Measurements from ENCODE around the gene CCL15. TPM values are rescaled to one million over a fixed set of nuclear protein-coding genes. Genes with fewer than 3 reads are reported as not detected.
"Not testable (repeated sequence)": the region's sequence is repeated elsewhere in the genome, so short reads cannot be mapped to it uniquely, and the experiment has no call there.

The CCL15 gene
- total RNA-seq: not detected
- long read RNA-seq, donor 1: 0 reads
- long read RNA-seq, donor 2: 0 reads

GRCh38 chr17:36001110-36001771 is at the start of gene CCL15:
Gene CCL15, minus strand, starts transcription at chr17:36001553. Its CDS starts 61 bp downstream, at chr17:36001492.
- no peak for DNase-seq (ENCODE audit: low spot score)
- intact Hi-C loops (cut with DNase I): no loop called here

- intact Hi-C loops (cut with DNase I): no loop called here
- no peak for DNase-seq (ENCODE audit: low spot score)
These were observed 48.3 kb upstream of the CCL15 start for GRCh38 chr17:36049643-36050042.

DNA sequence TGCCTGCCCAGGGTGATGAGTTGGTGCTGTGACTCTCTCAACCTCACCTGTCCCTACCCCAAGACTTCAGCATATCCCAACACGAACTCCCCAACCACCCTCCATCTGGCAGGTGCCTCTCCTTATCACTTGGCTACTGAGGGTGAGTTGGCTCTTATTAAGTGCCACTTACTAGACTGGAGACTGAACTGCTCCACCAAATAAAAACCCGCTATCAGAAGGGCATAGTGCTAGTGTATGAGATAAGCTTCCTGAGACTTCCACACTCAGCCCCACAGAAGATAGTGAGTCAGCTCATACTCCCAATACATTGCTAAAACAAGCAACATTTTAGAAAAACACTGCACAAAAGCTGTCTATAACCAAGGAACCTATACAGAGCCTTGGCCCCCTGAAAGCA is 46.7 kb upstream of the CCL15 start:
- intact Hi-C loops (cut with DNase I): no loop called here
- DNase-seq (ENCODE audit: low spot score): no peak

DNA sequence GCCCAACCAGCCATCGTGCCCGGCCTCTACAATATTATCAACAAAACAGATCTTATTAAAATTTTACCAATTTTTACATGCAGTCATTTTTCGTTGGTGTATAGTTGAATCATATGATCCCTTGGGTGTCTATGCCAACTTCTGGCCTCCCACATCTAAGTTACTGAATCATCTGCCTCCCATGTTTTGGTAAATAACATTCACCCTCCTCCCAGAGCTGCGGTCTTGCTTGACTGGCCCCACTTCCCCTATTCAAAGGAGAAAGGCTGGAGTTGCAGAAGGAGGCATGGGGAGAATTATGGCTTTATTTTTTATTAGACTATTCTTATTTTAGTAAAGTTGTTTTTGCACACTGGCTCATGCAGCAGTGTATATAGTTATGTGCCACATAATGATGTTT is 34.9 kb upstream of the CCL15 start:
- no peak for DNase-seq (ENCODE audit: low spot score)
- intact Hi-C loops (cut with DNase I): no loop called here

- no peak for DNase-seq (ENCODE audit: low spot score)
- intact Hi-C loops (cut with DNase I): no loop called here
These were observed 32.8 kb upstream of the CCL15 start for GRCh38 chr17:36034127-36034526.

DNA sequence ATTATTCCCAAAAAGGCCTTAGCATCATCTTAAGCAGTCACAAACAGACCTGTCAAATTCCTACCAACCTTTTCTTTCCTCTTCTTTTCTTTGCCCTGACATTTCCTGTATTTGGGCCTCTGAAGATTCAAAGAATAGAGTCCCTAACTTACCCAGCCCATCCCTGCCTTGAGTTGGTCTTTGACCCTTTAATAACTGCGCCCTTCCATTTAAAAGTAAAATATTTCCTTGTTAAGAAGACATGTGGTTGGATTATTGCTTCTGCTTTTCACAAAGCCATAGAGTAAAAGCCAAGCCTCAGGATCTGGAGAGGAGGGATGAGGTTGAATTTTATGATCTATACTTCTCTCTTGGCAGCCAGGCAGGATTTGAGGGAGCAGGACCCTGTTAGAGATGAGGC is 29.6 kb upstream of the CCL15 start:
- no peak for DNase-seq (ENCODE audit: low spot score)
- intact Hi-C loops (cut with DNase I): no loop called here

- intact Hi-C loops (cut with DNase I): no loop called here
- no peak for DNase-seq (ENCODE audit: low spot score)
These were observed 26.4 kb upstream of the CCL15 start for GRCh38 chr17:36027761-36028160.

GRCh38 chr17:36024106-36024869 is 22.9 kb upstream of the CCL15 start:
- intact Hi-C loops (cut with DNase I): no loop called here

GRCh38 chr17:36019423-36019822 is 18.1 kb upstream of the CCL15 start:
- intact Hi-C loops (cut with DNase I): no loop called here
- no peak for DNase-seq (ENCODE audit: low spot score)

More at GRCh38 chr17:36024106-36024869, 22.9 kb upstream of the CCL15 start:
- no peak for DNase-seq (ENCODE audit: low spot score)

DNA sequence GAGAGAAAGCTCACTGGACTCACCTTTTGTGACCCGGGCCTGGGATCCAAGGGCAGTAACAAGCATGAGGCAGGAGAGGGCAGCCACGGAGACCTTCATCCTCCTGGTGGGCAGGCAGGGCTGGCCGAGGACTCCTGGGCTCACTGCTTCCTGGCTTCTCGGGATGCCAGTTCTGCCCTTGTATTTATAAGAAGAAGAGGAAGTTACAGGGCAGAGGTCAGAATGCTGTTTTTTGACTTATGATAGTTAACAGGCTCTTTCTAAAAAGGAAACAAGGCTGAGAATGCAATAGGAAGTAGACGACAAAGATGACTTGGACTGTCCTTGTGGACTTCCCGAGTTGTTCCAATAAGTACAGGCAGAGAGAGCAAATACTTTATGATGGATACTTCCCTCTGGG is 16.4 kb upstream of the CCL15 start, which contains the start of gene CCL23:
CCL23 (minus strand) TSS at position 174 of the 400 bp plus-strand sequence; CDS start at position 99, 75 bp downstream.
- no peak for DNase-seq (ENCODE audit: low spot score)
- intact Hi-C loops (cut with DNase I): no loop called here

GRCh38 chr17:36016555-36016954 is 15.2 kb upstream of the CCL15 start:
- no peak for DNase-seq (ENCODE audit: low spot score)
- intact Hi-C loops (cut with DNase I): no loop called here

DNA sequence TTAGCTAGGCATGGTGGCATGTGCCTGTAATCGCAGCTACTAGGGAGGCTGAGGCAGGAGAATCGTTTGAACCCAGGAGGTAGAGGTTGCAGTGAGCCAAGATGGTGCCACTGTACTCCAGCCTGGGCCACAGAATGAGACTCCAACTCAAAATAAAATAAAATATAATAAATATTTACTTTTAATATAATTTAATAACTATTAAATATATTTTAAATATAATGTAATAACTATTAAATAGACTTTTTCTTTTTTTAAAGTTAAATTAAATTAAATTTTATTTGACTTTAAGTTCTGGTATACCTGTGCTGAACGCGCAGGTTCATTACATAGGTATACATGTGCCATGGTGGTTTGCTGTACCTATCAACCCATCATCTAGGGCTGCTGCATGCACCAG is 14.5 kb upstream of the CCL15 start:
- intact Hi-C loops (cut with DNase I); DNase-seq (ENCODE audit: low spot score): not testable (repeated sequence)

GRCh38 chr17:36014946-36015345 is 13.6 kb upstream of the CCL15 start:
- DNase-seq (ENCODE audit: low spot score): no peak
- intact Hi-C loops (cut with DNase I): no loop called here

GRCh38 chr17:36011201-36011600 is 9.8 kb upstream of the CCL15 start:
- intact Hi-C loops (cut with DNase I): no loop called here
- no peak for DNase-seq (ENCODE audit: low spot score)

DNA sequence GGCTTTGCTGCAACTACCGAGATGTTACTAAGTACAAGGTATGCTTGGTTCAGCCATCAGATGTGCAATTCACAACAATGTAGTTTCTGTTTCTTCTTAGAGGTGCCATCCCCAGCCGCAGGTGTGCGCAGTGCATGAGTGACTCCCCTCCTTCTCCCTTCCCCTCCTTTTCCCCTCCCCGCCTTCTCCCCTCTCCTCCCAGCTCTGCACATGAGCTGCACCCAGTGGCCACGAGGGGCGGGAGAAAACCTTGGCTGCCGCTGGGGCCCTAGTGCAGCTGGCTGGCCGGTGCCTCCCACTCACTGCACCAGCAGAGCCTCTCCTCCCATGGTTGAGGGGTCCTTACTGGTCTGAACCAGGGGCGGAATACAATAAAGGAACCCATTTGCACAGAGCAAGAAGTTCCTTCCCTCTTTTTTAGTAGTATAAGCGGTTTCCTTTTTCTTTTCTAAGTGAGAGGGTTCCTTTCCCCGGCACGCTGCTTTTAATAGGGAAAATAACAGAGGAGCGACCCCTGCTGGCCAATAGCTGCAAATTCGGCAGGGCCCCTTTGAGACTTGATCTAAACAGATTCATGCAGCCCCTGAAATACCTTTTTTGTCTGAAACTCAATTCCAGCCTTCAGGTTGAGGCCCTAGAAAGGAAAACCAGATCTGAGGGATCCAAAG is 7.8 kb upstream of the CCL15 start:
- DNase-seq (ENCODE audit: low spot score): no peak
- intact Hi-C loops (cut with DNase I): no loop called here

DNA sequence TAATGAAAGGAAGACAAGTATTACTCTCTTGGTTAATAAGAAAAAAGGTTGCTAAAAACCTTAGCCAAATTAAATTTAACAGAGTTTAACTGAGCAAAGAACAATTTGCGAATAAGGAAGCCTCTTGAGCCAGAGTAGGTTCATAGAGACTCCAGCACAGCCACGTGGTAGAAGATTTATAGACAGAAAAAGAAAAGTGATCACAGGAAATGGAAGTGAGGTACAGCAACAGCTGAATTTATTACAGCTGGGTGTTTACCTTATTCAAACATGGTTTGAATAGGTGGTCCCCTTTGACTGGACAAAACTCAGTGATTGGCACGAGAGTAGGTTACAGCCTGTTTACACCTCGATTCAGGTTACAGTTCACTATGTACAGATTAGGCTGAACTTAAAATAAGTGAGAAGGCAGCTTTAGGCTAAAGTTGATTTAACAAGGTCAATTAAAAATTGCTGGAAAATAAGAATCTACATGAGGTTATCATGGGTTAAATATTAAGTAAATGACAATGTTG is 3.3 kb upstream of the CCL15 start:
- intact Hi-C loops (cut with DNase I): no loop called here
- DNase-seq (ENCODE audit: low spot score): no peak

DNA sequence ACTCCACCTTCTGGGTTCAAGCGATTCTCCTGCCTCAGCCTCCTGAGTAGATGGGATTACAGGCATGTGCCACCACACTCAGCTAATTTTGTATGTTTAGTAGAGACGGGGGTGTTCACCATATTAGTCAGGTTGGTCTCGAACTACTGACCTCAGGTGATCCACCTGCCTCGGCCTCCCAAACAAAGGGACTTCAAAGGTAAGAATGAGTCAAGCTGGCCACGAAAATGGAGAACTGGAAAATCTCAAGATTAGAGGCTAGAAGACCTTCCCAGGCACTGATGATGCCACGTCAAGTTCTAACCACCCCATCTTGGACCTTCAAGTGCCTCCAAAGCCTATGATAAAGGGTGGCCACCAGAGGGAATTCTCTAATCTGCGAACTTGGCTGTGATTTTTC is 1.3 kb upstream of the CCL15 start:
- DNase-seq (ENCODE audit: low spot score): no peak
- intact Hi-C loops (cut with DNase I): no loop called here

DNA sequence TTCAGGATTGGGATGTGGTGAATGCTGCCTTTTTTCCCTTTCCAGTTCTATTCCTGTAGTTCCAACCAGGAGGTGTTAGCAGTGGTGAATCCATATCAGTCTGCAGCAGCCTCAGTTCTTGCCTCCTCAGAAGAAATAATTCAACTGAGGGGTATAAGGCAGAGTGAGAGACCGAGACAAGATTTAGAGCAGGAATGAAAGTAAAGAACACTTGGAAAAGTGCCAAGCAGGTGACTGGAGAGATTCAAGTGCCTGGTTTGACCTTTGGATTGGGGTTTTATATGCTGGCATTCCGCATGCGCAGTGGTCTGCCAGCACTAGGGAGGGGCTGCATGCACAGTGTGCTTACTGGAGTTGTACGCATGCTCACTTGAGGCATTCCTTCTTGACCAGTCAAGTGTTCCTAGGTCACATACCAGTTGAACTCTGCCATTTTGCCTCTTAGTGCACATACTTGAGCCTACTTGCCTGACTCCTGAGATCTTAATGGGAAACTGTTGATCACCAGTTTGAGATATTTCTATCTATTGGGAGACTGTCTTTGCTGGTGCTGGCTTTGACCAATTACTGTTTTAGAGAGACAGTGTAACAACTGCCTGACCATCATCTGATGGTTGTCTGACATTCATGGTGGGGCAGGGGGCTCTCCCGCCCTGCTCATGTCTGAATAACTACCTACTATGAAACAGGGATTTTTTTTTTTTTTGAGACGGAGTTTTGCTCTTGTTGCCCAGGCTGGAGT is 680 bp upstream of the CCL15 start:
- intact Hi-C loops (cut with DNase I): no loop called here

DNA sequence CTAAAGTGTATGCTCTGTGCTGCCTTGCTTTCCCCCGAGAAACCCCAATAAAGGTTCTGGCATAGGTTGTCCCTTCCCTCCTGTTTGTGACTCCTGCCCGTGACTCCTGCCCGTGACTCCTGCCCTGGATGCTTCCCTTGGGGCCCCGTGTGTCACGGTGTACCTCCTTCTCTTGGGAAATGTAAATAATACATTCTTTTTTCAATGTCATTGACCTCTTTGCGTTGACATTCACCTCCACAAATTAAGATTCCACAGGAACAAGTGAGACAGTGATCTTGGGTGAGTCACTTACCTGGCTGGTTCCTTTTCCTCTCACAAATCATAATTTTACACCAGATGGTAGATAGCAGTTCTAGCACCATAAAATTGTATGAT is 632 bp downstream of the CCL15 start:
- intact Hi-C loops (cut with DNase I): no loop called here
- no peak for DNase-seq (ENCODE audit: low spot score)

More for the DNA sequence above, 680 bp upstream of the CCL15 start:
- no peak for DNase-seq (ENCODE audit: low spot score)

All from posterior vena cava (tissue), 2 donors.